Upper lobe of right lung (tissue), 1 donor: ENCODE data around the gene KMT5C. TPM values are rescaled to one million over a fixed set of nuclear protein-coding genes. Genes with fewer than 3 reads are reported as not detected.

Experiments used
- ATAC-seq: fragments of 200-7000 bp; cut with Tn5 transposase; one replicate; pipeline ENCODE4 v1.9.1; 2020; ENCODE audit warnings: mild to moderate bottlenecking, moderate library complexity
- DNase-seq: peaks from one replicate; pipeline ENCODE4 v3.0.0-alpha.2; 2020
- H3K27ac ChIP-seq: fragments of 200-600 bp; one replicate; pipeline ENCODE4 v1.8.0; 2022
- H3K27me3 ChIP-seq: fragments of 200-600 bp; one replicate; pipeline ENCODE4 v1.8.0; 2022; ENCODE audit warnings: mild to moderate bottlenecking
- H3K36me3 ChIP-seq: fragments of 200-600 bp; one replicate; pipeline ENCODE4 v1.8.0; 2022
- H3K4me1 ChIP-seq: fragments of 200-600 bp; one replicate; pipeline ENCODE4 v1.8.0; 2022
- H3K4me3 ChIP-seq: fragments of 200-600 bp; one replicate; pipeline ENCODE4 v1.8.0; 2022; ENCODE audit warnings: mild to moderate bottlenecking
- H3K9me3 ChIP-seq: fragments of 200-600 bp; one replicate; pipeline ENCODE4 v1.8.0; 2022
- CTCF ChIP-seq: fragments of 200-600 bp; IDR thresholded peaks from one replicate; pipeline ENCODE4 v1.8.0; 2022; ENCODE audit warnings: antibody characterized with exemption
- intact Hi-C: fragments of 100-400 bp; cut with DNase I; formaldehyde crosslinking; loops from one replicate; pipeline ENCODE4 v1.11.0; 2022
- total RNA-seq: library from RNA; stranded (reverse); fragmentation: NEBNext Ultra II Directional; extraction: Animal tissue kit (Norgen Biotek cat#: 25700); gene quantifications from one replicate; pipeline ENCODE4 v1.2.1, GENCODE V29; 2021
- donor health status: DM: no; HTN: yes; CAD: no; lungs with severe emphysema.

KMT5C gene
- total RNA-seq, 1 donor from 2014 or later, result 11.7 TPM

- Histone ChIP-seq H3K36me3 (no peaks in the 10 kb centered on the region), H3K27ac (no peak overlapping the region), H3K4me1 (peaks cover 5% of the 10 kb centered on the region), H3K27me3 (peaks cover 58% of the 10 kb centered on the region), H3K4me3 (peak overlapping the region; percentile 19), H3K9me3 (no peaks in the 10 kb centered on the region)
- TF ChIP-seq CTCF, result no peak
- ATAC-seq (peak; percentile 79), DNase-seq (no peak)
- intact Hi-C loops, result no loop called here
These were observed 29.3 kb downstream of the KMT5C start for GRCh38 chr19:55368701-55369563.

GRCh38 chr19:55369653-55370304 is 30.1 kb downstream of the KMT5C start:
- no peak for TF ChIP-seq CTCF

GRCh38 chr19:55370305-55370988 is 30.8 kb downstream of the KMT5C start, which contains the start of gene IL11:
Gene IL11 (minus strand): TSS chr19:55370463. CDS start chr19:55370310, 153 bp downstream.
- H3K4me1 ChIP-seq, result peaks cover 5% of the 10 kb centered on the region
- H3K9me3 ChIP-seq, result no peaks in the 10 kb centered on the region
- DNase-seq (no peak), ATAC-seq (no peak)
- no peak within 1 kb of the TSS for H3K27ac ChIP-seq
- intact Hi-C loops, result no loop called here
- peaks cover 68% of the 10 kb centered on the region for H3K27me3 ChIP-seq
- no peak for TF ChIP-seq CTCF
- no peaks in the 10 kb centered on the region for H3K36me3 ChIP-seq
- H3K4me3 ChIP-seq, result peak within 1 kb of the TSS; percentile 19

More at GRCh38 chr19:55369653-55370304, 30.1 kb downstream of the KMT5C start:
- DNase-seq, result no peak
- Histone ChIP-seq H3K4me3 (no peak overlapping the region), H3K36me3 (no peaks in the 10 kb centered on the region), H3K9me3 (no peaks in the 10 kb centered on the region), H3K4me1 (peaks cover 5% of the 10 kb centered on the region), H3K27me3 (peaks cover 66% of the 10 kb centered on the region), H3K27ac (no peak overlapping the region)
- intact Hi-C loops, result no loop called here
- peak; percentile 17 for ATAC-seq

- Histone ChIP-seq H3K4me1 (peaks cover 5% of the 10 kb centered on the region), H3K27ac (no peak overlapping the region), H3K9me3 (no peaks in the 10 kb centered on the region), H3K4me3 (no peak overlapping the region), H3K27me3 (peaks cover 76% of the 10 kb centered on the region), H3K36me3 (no peaks in the 10 kb centered on the region)
- intact Hi-C loops, result no loop called here
- DNase-seq (no peak), ATAC-seq (no peak)
- TF ChIP-seq CTCF, result no peak
These were observed 32.8 kb downstream of the KMT5C start for GRCh38 chr19:55372316-55373081.
